HUDEP-2 (cell line): ENCODE results near the gene BEND6.
"Not testable (repeated sequence)": the region's sequence is repeated elsewhere in the genome, so short reads cannot be mapped to it uniquely, and the experiment has no call there.

Experiments
- DNase-seq, 76 experiments: peaks; one replicate each; lab custom pipeline; 2025; ENCODE audit not compliant: unreplicated experiment in 76 of 76; lab: John Stamatoyannopoulos, UW

BEND6 gene

GRCh38 chr6:57026001-57026400 is 71.1 kb downstream of the BEND6 start:
- no peak for DNase-seq

GRCh38 chr6:57027301-57027700 is 72.4 kb downstream of the BEND6 start:
- no peak for DNase-seq

GRCh38 chr6:57029213-57029612 is 74.3 kb downstream of the BEND6 start:
- no peak for DNase-seq

- DNase-seq = no peak
Measured at GRCh38 chr6:57033228-57033627, 78.3 kb downstream of the BEND6 start.

- DNase-seq = no peak
Measured at GRCh38 chr6:57035549-57035948, 80.6 kb downstream of the BEND6 start.

GRCh38 chr6:57038906-57039305 is 84.0 kb downstream of the BEND6 start:
- DNase-seq = no peak

- DNase-seq = peak in 24 of 76 experiments; percentile 12 to 43 (median 22)
Measured at GRCh38 chr6:57040011-57040410, 85.1 kb downstream of the BEND6 start.

GRCh38 chr6:57044061-57044460 is 89.2 kb downstream of the BEND6 start:
- DNase-seq = not testable (repeated sequence)

- DNase-seq = no peak
Measured at GRCh38 chr6:57044568-57044967, 89.7 kb downstream of the BEND6 start.

- DNase-seq = peak; percentile 43 to 98 (median 94)
Measured at GRCh38 chr6:57046332-57047256, 91.7 kb downstream of the BEND6 start, which contains the start of gene KIAA1586. Gene KIAA1586 (plus strand): TSS chr6:57046693. CDS start chr6:57046756, 63 bp downstream.

GRCh38 chr6:57047257-57047585 is 92.3 kb downstream of the BEND6 start:
- DNase-seq = not testable (repeated sequence)

GRCh38 chr6:57047859-57048258 is 93.0 kb downstream of the BEND6 start:
- DNase-seq = peak in 2 of 76 experiments; percentile 12 to 22

- DNase-seq = peak in 3 of 76 experiments; percentile 20 to 32 (median 22)
Measured at GRCh38 chr6:57048577-57048976, 93.7 kb downstream of the BEND6 start.

- no peak for DNase-seq
Measured at GRCh38 chr6:57063847-57064246, 108.9 kb downstream of the BEND6 start.

GRCh38 chr6:57064809-57065208 is 109.9 kb downstream of the BEND6 start:
- DNase-seq = no peak

GRCh38 chr6:57068061-57068460 is 113.2 kb downstream of the BEND6 start:
- no peak for DNase-seq

- no peak for DNase-seq
Measured at GRCh38 chr6:57069228-57069627, 114.3 kb downstream of the BEND6 start.

GRCh38 chr6:57069920-57070331 is 115.0 kb downstream of the BEND6 start:
- no peak for DNase-seq

GRCh38 chr6:57072108-57072507 is 117.2 kb downstream of the BEND6 start:
- DNase-seq = peak in 5 of 76 experiments; percentile 18 to 46 (median 22)

- DNase-seq = no peak
Measured at GRCh38 chr6:57074383-57074782, 119.5 kb downstream of the BEND6 start.

- DNase-seq = no peak
Measured at GRCh38 chr6:57075092-57075491, 120.2 kb downstream of the BEND6 start.
